Measurements from ENCODE around the gene GJD4. TPM values are rescaled to one million over a fixed set of nuclear protein-coding genes. Genes with fewer than 3 reads are reported as not detected.

GJD4 gene
- total and polyA plus RNA-seq, 8 donors: 0.11 to 0.13 TPM; not detected in 6

- no peak for ATAC-seq
- Histone ChIP-seq H3K9me3 (no peaks in the 10 kb centered on the region), H3K4me3 (peak overlapping the region; percentile 13 to 37), H3K36me3 (no peaks in the 10 kb centered on the region), H3K27ac (no peak overlapping the region), H3K4me1 (peaks cover 0 to 43% of the 10 kb centered on the region in 2 donors), H3K27me3 (peaks cover 0 to 74% of the 10 kb centered on the region in 2 donors)
- intact Hi-C loops (cut with DNase I): loop anchor here in 1 of 2 donors (10.0 kb wide), 1 partner anchor 1136 kb away; no protein-coding TSS in a partner anchor
- TF ChIP-seq CTCF (IDR thresholded peaks at IDR 0.05): no peak
- DNase-seq: peak in 1 of 4 donors; percentile 76
These were observed 34.0 kb downstream of the GJD4 start for GRCh38 chr10:35639021-35639727.

- peak in 2 of 4 donors; percentile 38 to 76 for DNase-seq
- intact Hi-C loops (cut with DNase I): loop anchor here in 1 of 2 donors (10.0 kb wide), 1 partner anchor 1135 kb away; no protein-coding TSS in a partner anchor
- H3K36me3 ChIP-seq: no peaks in the 10 kb centered on the region
- no peak overlapping the region for H3K27ac ChIP-seq
- no peaks in the 10 kb centered on the region for H3K9me3 ChIP-seq
- TF ChIP-seq CTCF (IDR thresholded peaks at IDR 0.05): no peak
- peak overlapping the region; percentile 36 to 37 for H3K4me3 ChIP-seq
- H3K27me3 ChIP-seq: peaks cover 0 to 81% of the 10 kb centered on the region in 2 donors
- no peak for ATAC-seq
- peaks cover 0 to 47% of the 10 kb centered on the region in 2 donors for H3K4me1 ChIP-seq
These were observed 34.7 kb downstream of the GJD4 start for GRCh38 chr10:35639728-35640401.

DNA sequence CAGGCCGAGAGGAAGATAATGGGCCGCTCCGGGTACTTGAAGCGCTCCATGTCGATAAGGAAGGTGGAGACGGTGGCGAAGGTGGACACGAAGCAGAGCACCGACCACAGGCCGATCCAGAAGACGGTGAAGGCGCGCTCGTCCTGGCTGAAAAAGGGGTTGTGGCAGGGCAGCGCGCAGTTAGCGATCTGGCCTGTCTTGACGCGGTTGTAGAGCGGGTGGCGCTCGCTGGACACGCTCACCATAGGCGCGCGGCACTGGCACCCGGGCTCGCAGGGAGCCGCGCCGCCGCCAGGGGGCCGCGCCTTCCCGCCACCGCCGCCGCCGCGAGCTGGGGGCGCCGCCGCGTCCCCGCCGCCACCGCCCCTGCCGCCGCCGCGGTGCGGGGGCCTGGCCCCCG is 35.3 kb downstream of the GJD4 start:
- DNase-seq: peak in 3 of 4 donors; percentile 64 to 86 (median 67)
- intact Hi-C loops (cut with DNase I): no loop called here
- Histone ChIP-seq H3K27me3 (peaks cover 0 to 87% of the 10 kb centered on the region in 2 donors), H3K9me3 (no peaks in the 10 kb centered on the region), H3K4me1 (peaks cover 0 to 47% of the 10 kb centered on the region in 2 donors), H3K27ac (no peak overlapping the region), H3K4me3 (peak overlapping the region; percentile 36 to 37), H3K36me3 (no peaks in the 10 kb centered on the region)
- TF ChIP-seq CTCF (IDR thresholded peaks at IDR 0.05): peak in 1 of 2 donors; percentile 53
- ATAC-seq: peak; percentile 22

- no peaks in the 10 kb centered on the region for H3K9me3 ChIP-seq
- H3K36me3 ChIP-seq: no peaks in the 10 kb centered on the region
- DNase-seq: peak; percentile 61 to 87 (median 66)
- H3K27ac ChIP-seq: peak overlapping the region; percentile 86 to 90
- TF ChIP-seq CTCF (IDR thresholded peaks at IDR 0.05): no peak
- peak overlapping the region; percentile 65 to 69 for H3K4me3 ChIP-seq
- H3K4me1 ChIP-seq: peaks cover 0 to 47% of the 10 kb centered on the region in 2 donors
- peak; percentile 32 for ATAC-seq
- peaks cover 0 to 91% of the 10 kb centered on the region in 2 donors for H3K27me3 ChIP-seq
- intact Hi-C loops (cut with DNase I): no loop called here
These were observed 36.0 kb downstream of the GJD4 start for GRCh38 chr10:35640951-35641675.
